PC-9 (cell line): ENCODE data around the gene B2M. TPM values are rescaled to one million over a fixed set of nuclear protein-coding genes. Genes with fewer than 3 reads are reported as not detected.

Experiments used
- BruUV-seq: library from RNA; stranded (reverse); fragments of 400-500 nt; replicated peaks from 2 replicates; lab custom pipeline; 2021; lab: Mats Ljungman, UMichigan
- CTCF ChIA-PET: fragments of 300-600 bp; sonication (Branson Sonifier 250); formaldehyde crosslinking; loops from one replicate; lab custom pipeline; 2022; ENCODE audit warnings: antibody characterized with exemption; lab: Charles Lee
- POLR2A ChIA-PET: fragments of 300-600 bp; sonication (Branson Sonifier 250); formaldehyde crosslinking; loops from one replicate; lab custom pipeline; 2022; ENCODE audit warnings: antibody characterized with exemption; ENCODE audit not compliant: unreplicated experiment; lab: Charles Lee
- DNase-seq, 2 experiments: peaks; one replicate each; pipeline versions ENCODE4 v3.0.0 to v3.0.0-alpha.2; 2015 to 2022; ENCODE audit warnings: mixed read lengths in 1 of 2
- H2AFZ ChIP-seq: fragments of 200-600 bp; sonication (generic); 2 replicates; pipeline ENCODE4 v1.8.1; 2017; ENCODE audit warnings: antibody characterized with exemption
- H3F3A ChIP-seq: fragments of 200-600 bp; sonication (generic); 2 replicates; pipeline ENCODE4 v1.8.1; 2017; ENCODE audit warnings: antibody characterized with exemption, mild to moderate bottlenecking, low read depth; ENCODE audit not compliant: insufficient read depth
- H3K27ac ChIP-seq: fragments of 200-600 bp; sonication (generic); 2 replicates; pipeline ENCODE4 v1.6.1; 2016; ENCODE audit warnings: mixed run types
- H3K27me3 ChIP-seq: fragments of 200-600 bp; sonication (generic); 2 replicates; pipeline ENCODE4 v1.6.1; 2016; ENCODE audit warnings: low read depth, mixed run types; ENCODE audit not compliant: insufficient read depth
- H3K36me3 ChIP-seq: fragments of 200-600 bp; sonication (generic); 2 replicates; pipeline ENCODE4 v1.6.1; 2016; ENCODE audit warnings: low read depth, mixed run types
- H3K4me1 ChIP-seq: fragments of 200-600 bp; sonication (generic); replicated peaks from 2 replicates; pipeline ENCODE4 v1.6.1; 2016; ENCODE audit warnings: mixed run types; ENCODE audit not compliant: insufficient read depth
- H3K4me2 ChIP-seq: fragments of 200-600 bp; sonication (generic); 2 replicates; pipeline ENCODE4 v1.6.1; 2017; ENCODE audit warnings: mixed run types
- H3K4me3 ChIP-seq: fragments of 200-600 bp; sonication (generic); 2 replicates; pipeline ENCODE4 v1.6.1; 2016; ENCODE audit warnings: mixed run types
- H3K79me2 ChIP-seq: fragments of 200-600 bp; sonication (generic); 2 replicates; pipeline ENCODE4 v1.6.1; 2017; ENCODE audit warnings: low read depth, mixed run types
- H3K9me2 ChIP-seq: fragments of 200-600 bp; sonication (generic); 2 replicates; pipeline ENCODE4 v1.8.1; 2017; ENCODE audit warnings: mild to moderate bottlenecking; ENCODE audit not compliant: insufficient read depth
- H3K9me3 ChIP-seq: fragments of 200-600 bp; sonication (generic); 2 replicates; pipeline ENCODE4 v1.8.1; 2016; ENCODE audit warnings: low read depth; ENCODE audit not compliant: insufficient read depth
- H4K20me1 ChIP-seq: fragments of 200-600 bp; sonication (generic); 2 replicates; pipeline ENCODE4 v1.8.1; 2017; ENCODE audit not compliant: insufficient read depth
- EZH2 ChIP-seq: fragments of 200-600 bp; sonication (generic); IDR thresholded peaks from 2 replicates; pipeline ENCODE4 v1.8.0; 2017; ENCODE audit warnings: antibody characterized with exemption, low read depth
- intact Hi-C: fragments of 100-400 bp; cut with micrococcal nuclease; formaldehyde crosslinking; loops from one replicate; pipeline ENCODE4 v1.10.0; 2022; ENCODE audit not compliant: unreplicated experiment
- total RNA-seq: library from RNA; stranded (reverse); gene quantifications from 2 replicates; pipeline ENCODE4 v1.2.3, GENCODE V29; 2021
- TF ChIP-seq, protein P1 (sequence below): fragments of 200-600 bp; sonication (generic); conservative IDR thresholded peaks from 2 replicates; pipeline ENCODE4 v1.6.1; 2017; ENCODE audit warnings: mixed run types, antibody characterized with exemption, mild to moderate bottlenecking, moderate library complexity

The B2M gene
- total RNA-seq, 1 experiment from 2014 or later = 685 TPM

DNA sequence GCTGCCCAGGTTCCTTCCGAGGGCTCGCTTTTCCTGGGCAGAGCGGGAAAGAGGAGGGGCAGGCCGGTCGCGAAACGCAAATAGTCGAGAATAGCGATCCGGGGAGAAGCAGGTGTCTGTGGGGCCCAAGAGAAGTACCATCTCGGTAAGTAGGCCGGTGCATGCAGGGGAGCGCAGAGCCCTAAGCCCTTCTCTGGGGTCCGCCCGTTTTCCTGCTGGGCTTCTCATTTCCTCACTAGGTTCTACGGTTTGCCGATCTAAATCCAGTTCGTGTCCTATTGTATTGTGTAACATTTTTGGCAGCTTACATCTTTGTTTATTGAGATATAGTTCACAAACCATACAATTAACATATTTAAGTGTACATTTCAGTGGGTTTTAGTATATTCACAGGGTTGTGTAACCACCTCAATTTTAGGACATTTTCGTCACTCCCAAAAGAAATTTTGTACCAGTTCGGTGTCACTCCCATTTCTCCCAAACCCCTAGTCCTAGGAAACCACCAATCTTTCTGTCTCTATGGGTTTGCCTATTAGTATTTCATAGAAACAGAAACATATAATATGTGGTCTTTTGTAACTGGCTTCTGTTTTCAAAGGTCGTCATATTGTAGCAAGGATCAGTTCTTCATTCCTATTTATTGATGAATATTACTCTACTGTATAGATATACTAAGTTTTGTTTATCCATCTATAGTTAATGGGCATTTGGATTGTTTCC lies 18.3 kb downstream of the B2M start:
- H2AFZ ChIP-seq = peak overlapping the region; percentile 93
- H3K4me1 ChIP-seq = peaks cover 35% of the 10 kb centered on the region
- ChIA-PET POLR2A (interaction anchor here (0.7 to 1.0 kb wide), 4 partner anchors 17 to 173 kb away, joined by 3 to 8 read pairs (median 4); partner anchors contain the start of genes B2M and PATL2), CTCF (interaction anchor here (1.0 kb wide), 3 partner anchors 8 to 66 kb away, joined by 3 to 6 read pairs (median 3); partner anchors contain the start of genes B2M, PATL2 and SPG11)
- no peaks in the 10 kb centered on the region for H4K20me1 ChIP-seq
- intact Hi-C loops = loop anchor here (1.0 to 5.0 kb wide), 3 partner anchors 66 to 572 kb away; partner anchors contain the start of gene SPG11
- peaks cover 31% of the 10 kb centered on the region; the same call in 1 of the 2 replicates for H3F3A ChIP-seq
- H3K27me3 ChIP-seq = no peaks in the 10 kb centered on the region
- no TSS peak for BruUV-seq
- H3K36me3 ChIP-seq = no peaks in the 10 kb centered on the region
- no peaks in the 10 kb centered on the region for H3K9me3 ChIP-seq
- TF ChIP-seq, protein P1, sequence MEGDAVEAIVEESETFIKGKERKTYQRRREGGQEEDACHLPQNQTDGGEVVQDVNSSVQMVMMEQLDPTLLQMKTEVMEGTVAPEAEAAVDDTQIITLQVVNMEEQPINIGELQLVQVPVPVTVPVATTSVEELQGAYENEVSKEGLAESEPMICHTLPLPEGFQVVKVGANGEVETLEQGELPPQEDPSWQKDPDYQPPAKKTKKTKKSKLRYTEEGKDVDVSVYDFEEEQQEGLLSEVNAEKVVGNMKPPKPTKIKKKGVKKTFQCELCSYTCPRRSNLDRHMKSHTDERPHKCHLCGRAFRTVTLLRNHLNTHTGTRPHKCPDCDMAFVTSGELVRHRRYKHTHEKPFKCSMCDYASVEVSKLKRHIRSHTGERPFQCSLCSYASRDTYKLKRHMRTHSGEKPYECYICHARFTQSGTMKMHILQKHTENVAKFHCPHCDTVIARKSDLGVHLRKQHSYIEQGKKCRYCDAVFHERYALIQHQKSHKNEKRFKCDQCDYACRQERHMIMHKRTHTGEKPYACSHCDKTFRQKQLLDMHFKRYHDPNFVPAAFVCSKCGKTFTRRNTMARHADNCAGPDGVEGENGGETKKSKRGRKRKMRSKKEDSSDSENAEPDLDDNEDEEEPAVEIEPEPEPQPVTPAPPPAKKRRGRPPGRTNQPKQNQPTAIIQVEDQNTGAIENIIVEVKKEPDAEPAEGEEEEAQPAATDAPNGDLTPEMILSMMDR = no peak
- TF ChIP-seq EZH2 = no peak
- H3K9me2 ChIP-seq = no peaks in the 10 kb centered on the region
- peak overlapping the region; percentile 94 for H3K4me2 ChIP-seq
- H3K27ac ChIP-seq = peak overlapping the region; percentile 91
- H3K79me2 ChIP-seq = peaks cover 12% of the 10 kb centered on the region
- H3K4me3 ChIP-seq = peak overlapping the region; percentile 88
- DNase-seq = no peak

DNA sequence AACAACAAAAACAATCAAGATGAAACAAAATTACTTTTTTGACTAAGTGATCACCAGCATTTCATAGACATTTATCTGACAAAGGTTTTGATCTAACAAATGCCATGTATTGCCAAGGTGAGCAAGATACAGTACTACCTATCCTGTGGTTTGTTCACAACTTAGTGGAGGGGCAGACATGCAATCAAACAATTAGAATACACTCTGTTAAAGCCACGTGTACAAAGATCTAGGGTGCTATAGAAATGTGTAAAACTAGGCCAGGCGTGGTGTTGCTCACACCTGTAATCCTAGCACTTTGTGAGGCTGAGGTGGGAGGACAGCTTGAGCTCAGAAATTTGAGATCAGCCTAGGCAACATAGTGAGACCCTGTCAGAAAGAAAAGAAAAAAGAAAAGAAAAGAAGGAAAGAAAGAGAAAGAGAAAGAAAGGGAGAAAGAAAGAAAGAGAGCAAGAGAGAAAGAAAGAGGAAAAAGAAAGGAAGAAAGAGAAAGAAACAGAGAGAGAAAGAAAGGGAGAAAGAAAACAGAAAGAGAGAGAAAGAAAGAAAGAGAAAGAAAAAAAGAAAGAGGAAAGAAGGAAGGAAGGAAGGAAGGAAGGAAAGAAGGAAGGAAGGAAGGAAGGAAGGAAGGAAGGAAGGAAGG lies 23.6 kb downstream of the B2M start:
- no peak overlapping the region for H2AFZ ChIP-seq
- POLR2A ChIA-PET = no interaction called here

More for the DNA sequence above, 23.6 kb downstream of the B2M start:
- no peak for DNase-seq
- no peak for TF ChIP-seq EZH2
- TF ChIP-seq, protein P1 = no peak
- no peak overlapping the region for H3K27ac ChIP-seq
- no peaks in the 10 kb centered on the region for H3K36me3 ChIP-seq
- no peaks in the 10 kb centered on the region for H3F3A ChIP-seq
- no peaks in the 10 kb centered on the region for H3K27me3 ChIP-seq
- no peak overlapping the region for H3K4me2 ChIP-seq
- CTCF ChIA-PET = interaction anchor here (0.7 kb wide), 1 partner anchor 68 kb away, joined by 5 read pairs; no protein-coding TSS in a partner anchor
- no peaks in the 10 kb centered on the region for H4K20me1 ChIP-seq
- H3K4me1 ChIP-seq = peaks cover 6% of the 10 kb centered on the region; the same call in 1 of the 2 replicates
- H3K9me2 ChIP-seq = no peaks in the 10 kb centered on the region
- intact Hi-C loops = loop anchor here (5.0 kb wide), 1 partner anchor 143 kb away; no protein-coding TSS in a partner anchor
- no peaks in the 10 kb centered on the region for H3K9me3 ChIP-seq
- H3K4me3 ChIP-seq = no peak overlapping the region
- H3K79me2 ChIP-seq = peaks cover 7% of the 10 kb centered on the region
- no TSS peak for BruUV-seq
